Stimulated activated CD8-positive, alpha-beta memory T cell treated with anti-CD3 and anti-CD28 coated beads, Interleukin-4, amount 100 ng/mL, for 4 hours (primary cell): ENCODE measurements around the gene CDC25B.

ENCODE experiments used
- DNase-seq, 2 donors: peaks; one replicate each; pipeline ENCODE4 v3.0.0-alpha.2; 2020; ENCODE audit warnings: low read depth in 2 of 2, low spot score in 1 of 2

The CDC25B gene

DNA sequence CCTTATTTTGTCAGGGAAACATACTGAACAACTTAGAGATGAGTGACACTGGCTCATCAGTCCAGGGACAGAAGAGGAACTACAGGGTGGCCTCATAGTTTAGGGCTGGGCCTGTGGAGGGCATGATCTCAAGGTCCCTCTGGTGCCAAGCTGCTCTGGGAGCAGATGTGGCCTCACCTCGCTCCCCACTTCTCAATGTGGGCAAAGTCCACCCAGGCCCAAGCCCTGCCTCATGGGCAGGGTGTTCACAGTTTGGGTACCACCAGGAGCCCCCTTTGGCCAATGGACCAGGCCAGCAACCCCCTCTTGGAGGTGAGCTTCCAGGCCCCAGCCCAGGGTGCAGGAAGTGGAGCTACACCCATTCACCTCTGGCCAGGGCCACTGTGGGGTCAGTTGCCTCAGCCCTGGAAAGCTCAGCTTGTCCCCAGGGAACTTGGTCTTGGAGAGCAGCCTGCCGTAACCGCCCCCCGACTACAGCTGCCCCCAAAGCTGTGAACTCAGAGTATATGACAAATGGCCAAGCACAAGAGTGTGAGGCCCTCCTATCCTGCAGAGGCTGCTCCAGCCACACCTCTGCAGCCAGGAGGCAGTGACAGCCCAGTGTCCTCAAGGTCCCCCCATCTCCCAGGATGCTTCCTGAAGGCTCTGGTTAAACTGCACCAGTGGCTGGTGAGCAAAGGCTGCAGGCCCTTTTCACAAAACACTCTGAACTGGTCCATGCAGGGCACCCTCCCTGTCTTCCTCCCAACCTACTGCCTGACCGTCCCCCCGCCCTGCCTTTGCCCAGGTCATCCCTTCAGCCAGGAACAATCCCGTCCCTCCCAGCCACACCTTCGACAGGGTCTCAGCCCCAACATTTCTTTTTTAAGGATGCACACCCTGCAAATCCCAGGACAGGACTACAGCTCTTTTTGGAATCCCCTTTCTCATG, 32.2 kb upstream of the CDC25B start:
- DNase-seq, result no peak

DNA sequence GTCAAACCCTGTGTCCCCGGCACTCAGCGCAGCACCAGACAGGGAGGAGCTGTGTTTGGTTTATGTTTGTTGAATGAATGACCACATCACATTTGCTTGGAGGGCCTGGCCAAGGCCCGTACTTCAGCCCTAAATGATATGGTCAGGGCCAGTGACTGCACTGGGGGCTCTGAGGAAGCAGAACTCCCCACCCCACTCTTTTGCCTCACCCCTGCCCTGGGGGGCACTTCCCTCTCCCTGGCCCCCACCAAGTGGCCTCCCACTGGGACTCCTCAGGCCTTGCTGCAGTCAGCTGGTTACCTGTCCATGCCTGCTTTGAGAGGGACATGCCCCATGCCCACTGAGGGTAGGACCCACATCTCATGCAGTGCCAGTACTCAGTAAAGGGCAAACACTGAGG, 31.5 kb upstream of the CDC25B start:
- DNase-seq, result no peak

DNA sequence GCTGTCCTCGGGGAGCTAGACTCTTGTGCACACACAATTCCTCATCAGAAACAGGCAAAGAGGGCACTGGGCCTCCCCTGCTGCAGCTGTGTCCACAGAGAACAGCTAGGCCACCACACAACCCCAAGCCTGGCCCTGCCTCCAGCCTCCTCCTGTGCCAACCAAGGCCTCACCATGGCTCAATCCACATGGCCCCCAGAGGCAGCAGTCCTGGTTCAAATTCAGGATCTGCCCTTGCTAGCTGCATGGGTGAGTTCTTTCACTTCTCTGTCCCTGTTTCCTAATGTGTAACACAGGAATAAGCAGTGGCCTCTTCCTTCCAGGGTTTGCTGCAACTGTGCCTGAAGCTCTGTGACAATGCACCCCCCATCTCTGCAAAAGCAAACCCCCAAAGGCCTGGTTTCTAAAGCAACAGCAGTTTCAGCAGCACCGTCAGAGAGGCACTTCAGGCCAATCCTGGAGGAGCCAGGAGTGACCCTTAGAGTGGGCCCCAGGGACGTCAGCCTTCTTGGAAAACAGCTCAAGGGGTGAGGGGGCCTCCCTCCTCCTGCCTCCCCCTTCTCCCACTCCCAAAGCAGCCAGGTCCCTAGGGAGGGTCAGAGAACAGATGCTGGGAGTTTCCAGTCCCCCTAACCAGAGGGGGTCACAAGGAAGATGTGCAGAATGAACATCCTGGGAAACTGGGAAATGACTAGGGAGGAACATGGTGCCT, 30.8 kb upstream of the CDC25B start:
- no peak for DNase-seq

DNA sequence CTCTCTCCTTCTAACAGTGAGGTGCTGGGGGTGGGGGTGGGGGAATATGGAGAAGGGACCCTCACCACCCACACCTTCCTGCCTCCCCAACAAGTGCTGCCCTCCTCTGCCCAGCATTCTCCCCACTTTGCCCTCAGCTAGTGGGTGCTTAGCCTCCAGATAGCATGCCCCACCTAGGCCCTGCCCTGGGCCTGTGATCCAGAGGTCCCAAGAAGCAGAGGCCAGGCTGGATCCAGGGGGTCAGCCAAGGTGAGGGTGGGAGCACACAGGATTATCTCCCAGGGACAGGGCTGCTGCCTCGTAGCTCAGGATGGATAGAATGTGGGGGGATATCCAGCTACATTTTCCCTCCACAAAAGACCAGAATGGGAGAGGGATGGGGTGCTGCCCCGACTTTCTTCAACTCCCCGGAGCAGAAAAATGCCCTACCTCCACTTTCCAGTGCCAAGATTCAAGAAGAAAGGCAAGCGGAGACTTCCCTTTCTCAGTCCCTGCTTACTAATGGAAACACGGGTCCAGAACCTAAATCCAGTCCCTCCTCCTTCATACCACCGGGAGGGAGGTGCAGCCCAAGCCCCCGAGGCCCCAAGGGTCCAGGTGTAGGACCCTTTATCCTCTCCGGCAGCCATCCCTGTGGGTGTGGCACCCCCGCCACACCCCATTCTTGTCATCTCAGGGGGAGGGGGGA, 29.5 kb upstream of the CDC25B start:
- DNase-seq, result no peak

DNA sequence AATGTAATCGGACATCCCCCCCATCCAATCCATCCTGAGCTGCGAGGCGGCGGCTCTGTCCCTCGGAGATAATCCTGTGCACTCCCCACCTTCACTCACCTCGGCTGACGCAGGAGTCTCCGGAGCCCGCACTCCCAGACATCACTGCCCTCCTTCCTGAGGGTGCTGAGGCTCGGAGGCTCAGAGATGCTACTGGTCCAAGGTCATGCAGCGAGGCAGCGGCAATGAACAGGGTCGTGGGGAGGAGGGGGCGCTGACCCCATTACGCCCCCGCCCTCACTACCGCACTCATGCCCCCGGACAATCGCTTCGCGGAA, 29.0 kb upstream of the CDC25B start:
- no peak for DNase-seq

DNA sequence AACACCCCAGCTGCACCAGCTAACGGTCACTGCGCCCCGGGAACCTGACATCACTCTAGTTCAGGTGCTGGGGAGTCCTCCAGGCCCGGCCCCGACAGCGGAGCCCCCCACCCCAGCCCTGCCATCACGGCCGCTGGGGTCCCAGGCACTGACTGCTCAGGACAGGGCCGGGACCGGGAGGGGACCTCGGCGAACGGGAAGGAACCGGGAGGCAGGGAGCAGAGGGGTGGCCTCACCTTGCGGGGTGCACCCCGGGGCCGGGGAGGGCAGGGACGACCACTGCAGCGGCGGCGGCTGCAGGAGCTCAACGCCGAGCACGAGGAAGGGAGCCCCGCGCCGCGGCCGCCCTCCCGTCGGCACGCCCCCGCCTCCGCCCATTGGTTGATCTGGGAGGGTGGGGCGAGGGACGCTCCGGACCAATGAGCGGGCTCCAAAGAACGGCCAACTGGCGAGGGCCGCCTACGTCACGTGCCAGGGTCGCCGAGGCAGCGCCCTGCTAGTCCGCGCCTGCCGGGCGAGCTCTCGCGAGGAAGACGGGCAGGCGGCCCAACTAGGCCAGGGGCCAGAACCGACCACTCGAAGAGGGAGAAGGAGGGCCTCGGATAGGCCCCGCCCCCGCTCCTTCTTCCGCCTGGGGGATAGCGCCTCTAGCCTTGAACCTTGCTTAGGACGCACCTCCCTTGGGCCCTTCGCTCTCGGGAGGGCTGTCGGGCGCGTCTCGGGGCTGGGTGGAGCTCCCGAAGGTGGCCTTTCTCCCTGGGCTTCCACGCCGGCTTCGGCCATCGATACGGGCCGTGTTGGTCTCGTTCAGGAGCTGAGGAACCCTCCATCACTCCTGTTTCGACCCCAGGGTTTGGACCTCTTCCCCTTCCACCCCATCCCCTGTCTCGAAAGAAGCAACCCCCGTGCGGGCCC, 28.4 kb upstream of the CDC25B start, which contains the start of gene ADISSP:
Gene ADISSP (minus strand): TSS at position 327 of the 915 bp plus-strand sequence. CDS start 7,653 bp downstream, outside the sequence.
- DNase-seq, result peak; percentile 89 to 94

DNA sequence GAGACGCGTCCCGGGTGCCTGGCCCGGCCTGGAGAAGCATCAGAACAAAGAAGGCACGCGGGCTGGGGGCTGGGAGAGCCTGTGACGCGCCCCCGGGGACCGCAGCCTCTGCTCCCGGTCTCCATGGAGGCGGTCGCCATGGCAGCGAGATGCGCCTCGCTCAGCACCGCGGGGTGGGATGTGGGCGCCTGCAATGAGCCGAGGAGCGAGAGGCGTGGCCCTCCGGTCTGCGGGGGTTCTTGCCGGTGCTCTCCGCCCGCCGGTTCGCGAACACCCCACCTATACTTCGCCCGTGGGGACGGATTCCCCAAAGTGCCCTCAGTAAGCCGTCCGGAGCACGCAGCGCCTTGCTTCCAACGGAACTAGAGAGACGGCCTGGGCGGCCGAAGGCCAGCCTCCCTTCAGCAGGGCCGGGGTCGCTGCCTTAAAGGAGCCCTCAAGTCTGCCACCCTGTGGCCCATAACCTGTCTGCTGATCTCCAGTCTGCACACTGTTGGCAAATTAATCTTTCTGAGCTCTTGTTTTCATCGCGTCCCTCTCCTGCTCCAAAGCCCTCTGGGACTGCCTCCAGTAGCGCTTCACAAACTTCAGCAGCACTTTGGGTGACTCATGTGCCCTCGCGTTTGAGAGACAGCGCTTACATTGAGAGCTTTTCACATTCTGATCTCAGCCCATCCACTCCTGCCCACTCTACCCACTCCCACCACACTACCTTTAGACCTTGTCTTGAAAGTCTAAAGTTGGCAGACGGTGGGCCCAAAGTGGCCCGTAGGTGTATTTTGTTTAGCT, 27.6 kb upstream of the CDC25B start:
- peak; percentile 59 to 72 for DNase-seq

DNA sequence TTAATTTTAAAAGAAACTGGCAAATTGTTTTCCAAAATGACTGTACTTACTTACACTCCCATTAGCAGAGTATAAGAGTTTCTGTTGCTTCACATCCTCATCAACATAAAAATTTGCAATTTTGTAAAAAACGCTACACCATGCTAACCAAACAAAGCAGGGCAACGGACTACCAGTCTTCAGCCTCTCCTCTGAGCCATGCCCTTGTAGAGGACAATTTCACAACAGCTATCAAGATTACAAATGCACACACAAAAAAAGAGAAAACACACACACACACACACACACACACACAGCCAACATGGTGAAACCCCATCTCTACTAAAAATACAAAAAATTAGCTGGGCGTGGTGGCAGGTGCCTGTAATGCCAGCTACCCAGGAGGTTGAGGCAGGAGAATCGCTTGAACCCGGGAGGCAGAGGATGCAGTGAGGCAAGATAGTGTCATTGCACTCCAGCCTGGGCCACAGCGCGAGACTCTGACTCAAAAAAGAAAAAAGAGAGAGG, 24.5 kb upstream of the CDC25B start:
- no peak for DNase-seq

DNA sequence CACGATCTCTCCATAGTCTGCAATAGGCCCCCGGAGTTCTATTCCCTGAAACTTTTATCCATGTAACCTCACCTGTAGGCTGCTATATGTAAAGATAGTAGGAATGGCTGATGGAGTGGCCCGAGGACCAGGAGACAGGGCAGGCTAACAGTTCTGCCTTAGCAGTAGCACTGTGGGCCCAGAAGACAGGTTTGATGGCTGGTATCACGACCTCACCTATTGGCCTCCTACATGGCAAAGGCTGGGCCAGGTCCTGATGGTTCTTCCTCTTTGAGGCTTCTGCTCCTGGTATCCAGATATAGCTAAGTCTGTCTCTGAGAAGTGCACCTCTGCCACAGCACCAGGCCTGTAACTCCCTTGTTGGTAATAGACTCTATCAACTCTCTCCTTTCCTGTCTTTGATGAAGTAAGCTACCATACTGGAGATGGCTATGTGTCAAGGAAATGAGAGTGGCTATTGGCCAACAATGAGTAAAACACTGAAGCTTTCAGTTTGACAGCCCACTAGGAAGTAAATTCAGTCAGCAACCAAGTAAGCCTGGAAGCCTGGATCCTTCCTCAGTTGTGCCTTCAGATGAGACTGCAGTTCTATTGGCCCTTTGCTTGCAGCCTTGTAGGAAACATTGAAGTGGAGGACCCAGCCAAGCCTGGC, 20.5 kb upstream of the CDC25B start:
- DNase-seq, result no peak

DNA sequence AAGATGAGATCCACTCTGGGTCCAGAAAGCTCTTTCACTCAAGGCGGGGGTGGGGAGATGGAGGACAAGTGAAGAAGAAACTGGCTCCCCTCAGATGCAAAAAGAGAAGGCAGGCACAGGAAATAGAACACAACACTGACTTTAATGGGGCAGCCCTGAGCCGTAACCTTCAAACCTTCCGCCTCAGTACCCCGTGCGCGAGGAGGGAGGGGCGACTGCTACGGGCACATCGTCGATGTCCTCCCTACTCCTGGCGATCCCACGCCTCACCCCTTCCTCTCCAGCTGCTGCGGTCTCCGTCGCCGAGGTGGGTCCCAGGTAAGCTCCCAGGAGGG, 18.8 kb upstream of the CDC25B start:
- DNase-seq, result no peak

DNA sequence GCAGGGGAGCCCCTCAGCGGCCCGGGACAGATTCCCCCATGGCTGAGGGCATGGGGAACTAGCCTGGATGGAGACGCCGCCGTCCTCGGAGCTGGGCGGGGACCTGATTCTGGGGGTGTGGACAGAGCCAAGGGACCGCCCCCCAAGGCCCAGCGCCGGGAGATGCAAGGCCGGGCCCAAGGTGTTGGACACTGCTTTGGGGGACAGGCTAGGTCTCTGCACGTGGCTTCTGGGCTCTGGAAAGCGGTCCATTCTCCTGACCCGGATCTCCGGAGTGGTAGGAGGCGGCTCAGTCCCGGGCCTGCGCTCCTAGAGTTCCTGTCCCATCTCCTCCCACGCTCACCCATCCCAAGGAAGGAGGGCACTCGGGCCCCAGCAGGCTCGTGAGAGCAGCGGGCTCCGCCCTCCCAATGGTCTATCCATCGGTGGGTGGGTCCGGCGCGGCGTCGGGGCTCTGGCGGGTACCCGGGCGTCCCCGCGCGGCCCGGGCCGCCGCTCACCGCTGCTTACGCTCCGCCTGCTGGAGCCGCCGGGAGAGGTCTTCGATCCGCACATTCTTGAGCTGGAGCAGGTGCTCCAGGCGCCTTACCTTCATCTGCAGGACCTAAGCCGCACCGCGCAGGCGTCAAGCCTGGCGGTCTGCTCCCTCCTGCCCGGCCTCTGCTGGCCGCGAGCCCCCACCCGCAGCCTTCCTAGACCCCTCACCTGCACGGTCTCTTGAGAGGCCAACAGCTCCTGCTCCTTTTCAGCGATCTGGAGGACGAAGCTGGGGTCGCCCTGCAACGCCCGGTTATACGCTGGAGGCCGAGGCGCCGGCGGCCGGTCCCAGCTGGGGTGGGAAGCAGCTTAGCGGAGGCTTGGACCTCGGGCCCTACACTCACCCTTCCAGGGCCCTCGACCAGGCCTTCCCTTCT, 18.1 kb upstream of the CDC25B start:
- DNase-seq, result no peak

DNA sequence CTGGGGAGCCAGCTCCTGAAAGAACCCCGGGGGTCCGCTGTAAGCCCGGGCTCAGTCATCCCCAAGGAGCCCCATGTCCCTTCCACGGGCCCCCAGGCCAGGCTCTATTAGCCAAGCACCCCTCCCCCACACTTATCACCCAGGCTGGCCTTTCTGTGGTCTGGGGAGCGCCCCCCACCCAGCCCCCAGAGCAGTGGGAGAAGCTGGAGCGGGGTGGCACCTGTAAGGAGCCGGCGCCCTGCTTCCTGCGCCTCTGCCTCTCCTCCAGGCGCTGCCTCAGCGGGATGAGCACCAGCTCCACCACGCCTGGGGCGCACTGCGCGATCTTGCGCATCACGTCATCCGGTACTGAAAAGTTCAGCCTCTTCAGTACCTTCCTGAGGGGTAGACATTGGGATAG, 17.1 kb upstream of the CDC25B start:
- DNase-seq, result no peak

DNA sequence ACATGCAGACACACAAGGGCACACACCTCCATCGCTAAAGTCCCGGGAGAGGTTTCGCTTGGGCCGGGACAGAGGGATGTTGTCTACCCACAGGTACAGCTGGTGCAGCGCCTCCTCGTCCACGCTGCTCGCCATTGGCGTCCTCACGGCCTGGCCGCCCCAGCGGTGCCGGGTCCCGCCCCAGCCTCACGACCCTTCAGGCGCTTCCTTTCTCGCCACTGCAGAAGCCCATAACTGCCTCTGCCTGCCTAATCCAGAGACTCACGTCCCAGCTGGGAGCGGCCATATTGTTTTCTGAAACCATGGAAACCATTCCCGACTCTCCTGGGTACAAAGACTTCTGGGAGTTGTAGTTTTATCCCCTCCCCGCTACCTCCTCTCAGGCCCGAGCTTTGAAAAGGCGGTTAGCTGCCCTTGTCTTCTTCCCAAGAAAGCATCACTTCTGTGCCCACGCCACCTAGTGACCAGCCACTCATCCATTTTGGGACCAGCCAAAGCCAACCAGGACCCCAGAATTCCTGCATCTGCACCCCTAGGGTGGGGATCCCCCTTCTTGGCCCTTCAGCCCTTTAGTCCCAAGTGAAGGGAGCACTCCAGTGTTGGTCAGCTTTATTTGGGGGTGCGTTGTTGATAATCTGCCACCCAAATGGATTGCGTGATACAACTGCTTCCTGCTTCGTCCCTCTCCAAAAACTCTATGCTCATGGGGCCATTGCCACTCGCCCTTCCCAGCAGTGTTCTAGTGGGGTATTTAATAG, 14.8 kb upstream of the CDC25B start, which contains the start of gene SPEF1:
Gene SPEF1 (minus strand): TSS at position 296 of the 758 bp plus-strand sequence. CDS start 161 bp downstream, at position 135.
- DNase-seq, result no peak

DNA sequence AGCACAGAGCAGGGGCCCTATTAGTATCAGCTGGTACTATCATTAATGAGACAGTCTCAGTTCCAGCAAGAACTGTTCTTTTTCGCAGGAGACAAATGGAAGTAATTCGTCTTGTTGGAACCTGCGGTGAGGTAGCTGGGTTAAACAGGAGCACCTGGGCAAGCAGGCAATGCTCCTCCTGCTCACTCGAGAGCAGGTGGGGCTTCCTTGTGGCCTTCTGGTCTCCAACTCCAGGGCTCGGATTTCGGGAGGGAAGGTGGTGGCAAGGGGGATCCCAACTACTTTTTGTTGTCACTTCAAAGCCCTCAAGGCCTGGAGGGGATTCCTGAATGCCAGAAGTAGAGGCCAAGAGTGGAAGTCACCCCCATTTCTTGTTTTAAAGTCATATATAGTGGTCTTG, 13.5 kb upstream of the CDC25B start:
- no peak for DNase-seq

DNA sequence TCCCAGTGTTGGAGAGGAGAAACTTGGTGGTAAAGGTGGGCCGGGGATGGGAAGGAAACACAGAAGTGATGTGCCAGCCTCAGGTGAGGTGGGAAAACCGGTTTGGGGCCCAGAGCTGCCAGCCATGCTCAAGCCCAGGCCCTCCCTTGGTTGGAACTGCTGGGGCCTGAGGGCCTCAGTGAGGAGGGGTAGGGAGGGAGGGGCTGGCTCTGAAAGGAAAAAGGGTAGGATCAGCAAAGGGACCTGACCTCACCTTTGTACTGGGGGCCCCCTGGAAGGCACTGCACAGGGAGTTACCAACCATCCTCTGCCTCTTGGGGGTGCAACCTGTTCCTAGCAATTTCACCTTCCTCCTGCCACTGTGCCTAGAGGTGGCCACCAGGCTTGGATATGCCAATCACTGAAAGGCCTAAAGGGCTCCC, 13.0 kb upstream of the CDC25B start:
- no peak for DNase-seq

DNA sequence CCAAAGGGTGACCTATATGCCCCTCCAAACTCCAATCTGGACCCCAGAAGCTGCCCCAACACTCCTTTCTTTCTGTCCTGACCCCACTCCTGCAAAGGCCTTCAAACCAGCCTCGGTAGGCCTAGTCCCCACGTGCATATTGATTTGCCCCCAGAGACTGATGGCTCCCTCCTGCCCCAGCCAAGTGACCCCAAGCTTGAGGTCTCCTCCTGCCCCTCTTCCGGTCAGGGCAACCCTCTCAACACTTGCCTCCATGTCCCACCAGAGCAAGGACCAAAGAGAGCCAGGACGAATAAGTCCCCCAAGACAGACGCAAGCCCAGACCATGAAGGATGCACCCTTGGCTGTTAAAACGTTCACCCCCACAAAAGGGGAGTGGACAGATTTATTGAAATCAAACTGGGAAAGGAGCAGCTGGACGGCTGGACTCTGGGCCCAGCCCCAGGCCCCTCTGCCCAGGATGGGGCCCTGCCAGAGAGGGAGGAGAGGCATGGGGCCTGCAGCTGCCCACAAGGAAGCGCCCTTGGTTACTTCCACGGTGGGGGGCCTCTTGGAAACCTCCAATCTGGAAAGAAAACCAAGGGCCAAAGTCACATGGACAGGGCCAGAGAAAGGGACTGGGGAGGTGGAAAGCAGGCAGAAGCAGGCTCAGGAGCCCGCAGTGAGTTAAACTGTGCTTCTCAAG, 12.5 kb upstream of the CDC25B start:
- DNase-seq, result no peak
